Measurements from ENCODE around the gene AIP.

Gene AIP

DNA sequence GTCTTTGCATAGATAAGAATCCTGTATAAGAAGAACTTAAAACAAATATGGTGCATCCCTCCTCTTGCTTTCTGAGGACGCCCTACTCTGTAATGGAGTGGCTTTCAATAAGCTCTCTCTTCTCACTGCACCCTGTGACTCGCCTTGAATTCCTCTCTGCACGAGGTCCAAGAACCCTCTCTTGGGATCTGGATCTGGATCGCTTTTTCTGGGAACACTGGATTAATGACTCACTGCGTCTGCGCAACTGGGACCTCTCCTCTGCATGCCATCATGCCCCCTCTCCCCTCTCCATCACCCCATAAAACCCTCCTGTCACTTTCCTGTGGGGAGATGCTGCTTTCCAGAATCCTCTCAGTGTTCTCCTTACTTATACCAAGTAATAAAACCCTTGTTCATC is 55.5 kb downstream of the AIP start:
- no peak for DNase-seq

DNA sequence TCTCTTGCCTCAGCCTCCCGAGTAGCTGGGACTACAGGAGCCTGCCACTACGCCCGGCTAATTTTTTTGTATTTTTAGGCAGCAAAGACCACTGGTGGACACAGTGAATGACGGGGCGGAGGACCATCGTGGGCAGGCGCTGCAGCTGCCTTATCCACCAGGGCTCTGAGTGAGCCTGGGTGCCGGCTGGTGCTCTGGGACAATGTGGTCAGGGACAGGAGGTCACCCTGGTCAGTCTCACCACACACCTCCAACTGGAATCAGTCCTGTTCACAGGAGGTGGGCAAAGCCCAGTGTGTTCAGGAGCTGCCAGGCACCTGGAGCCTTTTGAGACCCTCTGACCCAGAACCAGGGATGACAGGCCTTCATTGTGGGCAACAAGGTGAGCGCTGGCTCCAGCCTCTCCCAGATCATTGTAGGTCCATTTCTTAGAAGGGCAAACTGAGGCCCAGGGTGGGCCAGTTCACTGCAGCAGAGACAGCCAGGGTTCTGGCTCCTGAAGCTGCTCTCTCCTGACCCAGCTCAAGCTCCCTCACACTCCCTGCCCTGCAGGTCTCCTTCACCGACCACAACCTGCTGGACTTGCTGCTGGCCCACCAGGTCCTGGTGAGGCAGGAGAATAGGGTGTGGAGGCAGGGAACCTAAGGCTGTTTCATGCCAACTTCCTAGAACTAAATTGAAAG is 56.1 kb downstream of the AIP start:
- no peak for DNase-seq

DNA sequence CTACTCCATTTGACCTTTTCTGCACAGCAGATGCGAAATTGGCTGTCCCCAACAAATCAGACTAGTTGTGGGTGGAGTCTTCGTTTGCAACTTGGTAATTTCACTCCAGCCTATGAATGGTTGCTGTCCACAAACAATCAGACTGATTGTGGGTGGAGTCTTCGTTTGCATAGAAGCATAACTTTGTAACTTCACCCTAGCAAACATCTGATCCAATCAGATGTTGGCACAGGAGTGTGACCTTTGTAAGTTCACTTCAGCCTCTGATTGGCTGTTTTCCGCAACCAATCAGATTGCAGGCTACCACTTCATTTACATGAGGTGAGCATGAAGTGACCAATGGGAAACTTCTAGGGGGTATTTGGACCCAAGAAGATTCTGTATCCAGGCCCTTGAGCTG is 56.7 kb downstream of the AIP start:
- peak; percentile 9 for DNase-seq
